Uterus (tissue), 2 donors: ENCODE measurements around the gene PTPRN2.

Experiments
- CTCF ChIP-seq, 4 experiments: fragments of 200-600 bp in 2 of 4; fragments of 450-650 bp in 2 of 4; sonication (generic) in 2 of 4; IDR thresholded peaks; one replicate each; pipeline ENCODE4 v1.5.1; 2016 to 2019; ENCODE audit warnings: antibody characterized with exemption in 4 of 4, mild to moderate bottlenecking in 2 of 4, moderate library complexity in 1 of 4
- POLR2A ChIP-seq, 2 donors: fragments of 450-650 bp; IDR thresholded peaks; one replicate each; pipeline ENCODE4 v1.6.1; 2016; ENCODE audit warnings: antibody characterized with exemption in 2 of 2, mild to moderate bottlenecking in 1 of 2, moderate library complexity in 1 of 2

- no peak for TF ChIP-seq POLR2A (IDR thresholded peaks at IDR 0.05)
- no peak for TF ChIP-seq CTCF (IDR thresholded peaks at IDR 0.05)
Measured at GRCh38 chr7:157668884-157669767, 918.5 kb downstream of the PTPRN2 start.
